ENCODE data around the gene TAF11L10. TPM values are rescaled to one million over a fixed set of nuclear protein-coding genes. Genes with fewer than 3 reads are reported as not detected.
"Not testable (repeated sequence)": the region's sequence is repeated elsewhere in the genome, so short reads cannot be mapped to it uniquely, and the experiment has no call there.

The TAF11L10 gene
- not detected for total RNA-seq

DNA sequence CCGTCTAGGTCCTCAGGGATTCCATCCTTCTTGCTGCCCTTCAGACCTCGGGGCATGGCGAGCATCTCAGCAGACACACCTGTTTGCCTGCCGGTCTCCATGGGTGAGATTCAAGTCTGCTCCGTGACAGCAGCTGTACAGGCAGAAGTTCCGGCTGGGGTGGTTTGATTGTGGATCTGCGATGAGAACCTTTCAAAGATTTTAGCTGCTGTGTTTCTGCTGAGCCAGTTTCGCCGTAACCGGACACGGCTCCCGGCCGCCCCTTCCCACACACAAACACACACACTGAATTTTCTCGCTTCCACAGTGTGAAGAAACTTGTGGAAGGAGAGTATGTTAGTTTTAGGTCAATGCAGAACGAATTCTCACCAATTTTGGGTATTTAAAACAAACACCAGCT lies at the start of gene TAF11L10:
Gene TAF11L10, minus strand, starts transcription at position 101 of the 400 bp plus-strand sequence.
- H3K4me1 Mint-ChIP-seq (ENCODE audit: low read depth); H3K27ac Mint-ChIP-seq; H3K9me3 Mint-ChIP-seq; intact Hi-C loops (cut with micrococcal nuclease); CTCF ChIA-PET; DNase-seq; H3K36me3 Mint-ChIP-seq (ENCODE audit: low read depth); H3K27me3 Mint-ChIP-seq (ENCODE audit: low read depth); H3K4me3 Mint-ChIP-seq: not testable (repeated sequence)

DNA sequence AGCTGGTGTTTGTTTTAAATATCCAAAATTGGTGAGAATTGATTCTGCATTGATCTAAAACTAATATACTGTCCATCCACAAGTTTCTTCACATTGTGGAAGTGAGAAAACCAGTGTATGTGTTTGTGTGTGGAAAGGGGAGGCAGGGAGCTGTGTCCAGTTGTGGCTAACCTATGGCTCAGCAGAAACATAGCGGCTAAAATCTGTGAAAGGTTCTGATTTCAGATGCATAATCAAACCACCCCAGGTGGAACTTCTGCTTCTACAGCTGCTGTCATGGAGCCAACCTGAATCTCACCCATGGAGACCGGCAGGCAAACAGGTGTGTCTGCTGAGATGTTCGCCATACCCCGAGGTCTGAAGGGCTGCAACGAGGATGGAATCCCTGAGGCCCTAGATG lies 36.5 kb upstream of the TAF11L10 start, which contains the start of gene TAF11L14:
Gene TAF11L14, plus strand, starts transcription at position 301 of the 400 bp plus-strand sequence.
- Mint-ChIP-seq H3K27me3 (ENCODE audit: low read depth) (no peaks in the 10 kb centered on the region), H3K36me3 (ENCODE audit: low read depth) (no peaks in the 10 kb centered on the region), H3K4me3 (no peak within 1 kb of the TSS), H3K27ac (no peak within 1 kb of the TSS), H3K4me1 (ENCODE audit: low read depth) (no peaks in the 10 kb centered on the region), H3K9me3 (peaks cover 6% of the 10 kb centered on the region)
- no peak for DNase-seq
- intact Hi-C loops (cut with micrococcal nuclease) = no loop called here
- CTCF ChIA-PET = no interaction called here

DNA sequence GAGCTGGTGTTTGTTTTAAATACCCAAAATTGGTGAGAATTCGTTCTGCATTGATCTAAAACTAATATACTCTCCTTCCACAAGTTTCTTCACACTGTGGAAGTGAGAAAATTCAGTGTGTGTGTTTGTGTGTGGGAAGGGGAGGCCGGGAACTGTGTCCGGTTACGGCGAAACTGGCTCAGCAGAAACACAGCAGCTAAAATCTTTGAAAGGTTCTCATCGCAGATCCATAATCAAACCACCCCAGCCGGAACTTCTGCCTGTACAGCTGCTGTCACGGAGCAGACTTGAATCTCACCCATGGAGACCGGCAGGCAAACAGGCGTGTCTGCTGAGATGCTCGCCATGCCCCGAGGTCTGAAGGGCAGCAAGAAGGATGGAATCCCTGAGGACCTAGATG lies 34.2 kb upstream of the TAF11L10 start, which contains the start of gene TAF11L13:
Gene TAF11L13, plus strand, starts transcription at position 301 of the 400 bp plus-strand sequence.
- H3K4me1 Mint-ChIP-seq (ENCODE audit: low read depth); H3K27ac Mint-ChIP-seq; intact Hi-C loops (cut with micrococcal nuclease); H3K27me3 Mint-ChIP-seq (ENCODE audit: low read depth); CTCF ChIA-PET; H3K9me3 Mint-ChIP-seq; H3K36me3 Mint-ChIP-seq (ENCODE audit: low read depth); DNase-seq; H3K4me3 Mint-ChIP-seq: not testable (repeated sequence)

DNA sequence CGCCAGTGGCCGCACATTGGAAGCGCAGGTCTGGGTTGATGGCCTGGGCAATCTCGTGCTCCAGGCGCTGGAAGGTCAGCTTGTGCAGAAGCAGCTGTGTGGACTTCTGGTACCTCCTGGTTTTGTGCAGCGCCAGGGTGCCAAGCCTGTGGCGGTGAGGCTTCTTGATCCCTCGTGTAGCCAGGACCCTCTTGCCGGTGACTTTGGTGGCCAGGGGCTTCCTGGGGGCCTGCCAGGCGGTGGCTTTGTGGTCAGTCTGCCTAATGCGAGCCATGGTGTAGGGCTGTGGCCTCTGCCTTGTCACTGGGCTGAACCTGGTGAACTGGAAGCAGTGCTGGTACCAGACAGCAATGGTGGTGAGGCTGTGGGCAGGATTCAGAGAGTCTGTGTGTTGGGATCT lies 28.1 kb upstream of the TAF11L10 start:
- no peaks in the 10 kb centered on the region for H3K27me3 Mint-ChIP-seq (ENCODE audit: low read depth)
- intact Hi-C loops (cut with micrococcal nuclease) = no loop called here
- no peak overlapping the region for H3K27ac Mint-ChIP-seq
- CTCF ChIA-PET = no interaction called here
- DNase-seq = no peak
- no peaks in the 10 kb centered on the region for H3K9me3 Mint-ChIP-seq
- H3K4me3 Mint-ChIP-seq = no peak overlapping the region
- no peaks in the 10 kb centered on the region for H3K36me3 Mint-ChIP-seq (ENCODE audit: low read depth)
- H3K4me1 Mint-ChIP-seq (ENCODE audit: low read depth) = no peaks in the 10 kb centered on the region

DNA sequence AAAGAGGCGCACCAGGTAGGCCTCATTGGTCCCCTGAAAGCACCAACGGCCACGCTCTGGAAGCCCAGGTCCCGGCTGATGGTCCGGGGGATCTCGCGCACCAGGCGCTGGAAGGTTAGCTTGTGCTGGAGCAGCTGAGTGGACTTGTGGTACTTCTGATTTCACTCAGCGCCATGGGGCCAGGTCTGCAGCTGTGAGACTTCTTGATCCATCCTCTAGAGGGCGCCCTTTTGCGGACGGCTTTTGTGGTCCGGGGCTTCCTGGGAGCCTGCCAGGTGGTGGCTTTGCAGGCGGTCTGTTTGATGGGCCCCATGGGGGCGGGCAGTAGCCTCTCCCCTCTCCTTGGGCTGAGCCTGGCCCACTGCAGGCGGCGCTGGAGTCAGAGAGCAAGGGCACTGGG lies 23.0 kb upstream of the TAF11L10 start:
- DNase-seq = no peak
- Mint-ChIP-seq H3K9me3 (peaks cover 3% of the 10 kb centered on the region), H3K4me3 (no peak overlapping the region), H3K27ac (no peak overlapping the region), H3K27me3 (ENCODE audit: low read depth) (no peaks in the 10 kb centered on the region), H3K4me1 (ENCODE audit: low read depth) (no peaks in the 10 kb centered on the region), H3K36me3 (ENCODE audit: low read depth) (no peaks in the 10 kb centered on the region)
- CTCF ChIA-PET = no interaction called here
- intact Hi-C loops (cut with micrococcal nuclease) = no loop called here

DNA sequence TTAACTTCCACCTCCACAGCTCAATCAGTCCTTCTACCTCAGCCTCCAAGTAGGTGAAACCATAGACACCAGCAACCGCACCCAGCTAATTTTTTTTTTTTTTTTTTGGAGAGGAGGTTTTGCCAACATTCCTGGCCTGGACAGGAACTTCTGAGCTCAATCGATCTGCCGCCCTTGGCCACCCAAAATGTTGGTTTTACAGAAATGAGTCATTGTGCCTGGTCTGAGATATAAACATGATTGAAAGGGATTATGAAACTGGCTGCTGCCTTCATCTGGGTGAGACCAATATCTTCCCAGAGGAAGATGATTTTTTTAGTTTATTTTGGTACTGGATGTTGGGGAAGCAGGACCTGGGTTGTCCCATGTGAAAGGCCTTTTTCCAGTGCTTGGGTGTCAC lies 21.7 kb upstream of the TAF11L10 start:
- no peaks in the 10 kb centered on the region for H3K27me3 Mint-ChIP-seq (ENCODE audit: low read depth)
- peaks cover 3% of the 10 kb centered on the region for H3K9me3 Mint-ChIP-seq
- no peaks in the 10 kb centered on the region for H3K4me1 Mint-ChIP-seq (ENCODE audit: low read depth)
- intact Hi-C loops (cut with micrococcal nuclease) = no loop called here
- no peak overlapping the region for H3K4me3 Mint-ChIP-seq
- CTCF ChIA-PET = no interaction called here
- H3K36me3 Mint-ChIP-seq (ENCODE audit: low read depth) = no peaks in the 10 kb centered on the region
- no peak overlapping the region for H3K27ac Mint-ChIP-seq
- no peak for DNase-seq

DNA sequence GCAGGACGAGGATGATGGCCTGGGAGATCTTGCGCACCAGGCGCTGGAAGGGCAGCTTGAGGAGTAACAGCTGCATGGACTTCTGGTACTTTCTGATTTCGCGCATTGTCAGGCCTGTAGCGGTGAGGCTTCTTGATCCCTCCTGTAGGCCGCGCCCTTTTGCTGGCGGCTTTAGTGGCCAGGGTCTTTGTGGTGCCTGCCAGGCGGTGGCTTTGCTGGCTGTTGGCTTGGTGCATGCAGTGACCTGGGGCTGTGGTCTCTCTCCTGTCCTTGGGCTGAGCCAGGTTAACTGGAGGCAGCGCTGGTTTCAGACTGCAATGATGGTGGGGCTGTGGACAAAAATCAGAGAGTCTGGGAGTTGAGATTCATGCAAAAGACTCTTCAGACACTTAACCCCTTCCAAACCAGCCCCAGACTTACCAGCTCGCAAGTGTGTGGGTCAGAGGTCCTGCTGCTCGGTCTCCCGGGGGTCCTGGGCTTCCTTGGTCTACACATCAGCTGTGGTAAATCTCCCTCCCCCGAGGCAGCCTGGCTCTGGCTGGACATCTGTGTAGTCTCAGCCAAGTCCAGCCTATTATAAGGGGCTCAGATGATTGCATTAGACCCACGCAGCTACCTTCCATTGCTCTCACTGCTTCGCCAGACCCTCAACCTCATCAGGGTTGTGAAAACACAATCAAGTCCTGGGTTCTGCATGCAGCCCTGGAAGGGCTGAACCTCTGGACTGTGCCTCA lies 17.4 kb upstream of the TAF11L10 start:
- intact Hi-C loops (cut with micrococcal nuclease) = no loop called here
- Mint-ChIP-seq H3K27me3 (ENCODE audit: low read depth) (no peaks in the 10 kb centered on the region), H3K36me3 (ENCODE audit: low read depth) (no peaks in the 10 kb centered on the region), H3K4me1 (ENCODE audit: low read depth) (no peaks in the 10 kb centered on the region), H3K4me3 (no peak overlapping the region), H3K9me3 (peaks cover 4% of the 10 kb centered on the region), H3K27ac (no peak overlapping the region)
- CTCF ChIA-PET = interaction anchor here (0.6 kb wide), 1 partner anchor 137 kb away, joined by 4 read pairs; no protein-coding TSS in a partner anchor
- no peak for DNase-seq

DNA sequence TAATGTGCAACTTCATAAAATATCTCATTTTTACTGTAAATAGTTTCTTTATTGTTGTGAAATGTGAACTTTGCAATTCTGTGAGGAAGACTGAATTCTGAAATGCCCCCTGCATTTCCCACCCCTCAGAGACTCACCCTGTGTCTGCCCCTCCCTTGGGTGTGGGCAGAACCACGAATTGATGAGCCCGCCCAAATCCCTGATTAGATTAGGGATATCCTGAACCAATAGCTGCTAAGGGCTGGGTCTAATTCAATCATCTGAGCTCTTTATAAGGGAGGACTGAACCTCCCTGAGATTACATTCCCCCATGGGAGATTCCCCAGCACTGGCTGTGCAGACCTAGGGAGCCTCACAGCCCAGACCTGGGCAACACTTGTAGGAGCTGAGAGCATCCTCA lies 12.5 kb upstream of the TAF11L10 start, which contains the start of gene TAF11L12:
Gene TAF11L12, plus strand, starts transcription at position 301 of the 400 bp plus-strand sequence.
- intact Hi-C loops (cut with micrococcal nuclease); H3K27me3 Mint-ChIP-seq (ENCODE audit: low read depth); H3K9me3 Mint-ChIP-seq; H3K4me1 Mint-ChIP-seq (ENCODE audit: low read depth); H3K27ac Mint-ChIP-seq; CTCF ChIA-PET; DNase-seq; H3K36me3 Mint-ChIP-seq (ENCODE audit: low read depth); H3K4me3 Mint-ChIP-seq: not testable (repeated sequence)

DNA sequence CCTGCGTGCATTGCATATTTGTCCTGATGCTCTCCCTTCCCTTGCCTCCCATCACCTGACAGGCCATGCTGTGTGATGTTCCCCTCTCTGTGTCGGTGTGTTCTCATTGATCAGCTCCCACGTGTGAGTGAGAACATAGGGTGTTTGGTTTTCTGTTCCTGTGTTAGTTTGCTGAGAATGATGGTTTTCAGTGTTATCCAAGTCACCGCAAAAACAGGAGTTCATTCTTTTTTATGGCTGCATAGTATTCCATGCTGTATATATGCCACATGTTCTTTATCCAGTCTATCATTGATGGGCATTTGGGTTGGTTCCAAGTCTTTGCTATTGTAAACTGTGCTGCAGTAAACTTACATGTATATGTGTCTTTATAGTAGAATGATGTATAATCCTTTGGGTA lies 9.8 kb upstream of the TAF11L10 start:
- intact Hi-C loops (cut with micrococcal nuclease); H3K9me3 Mint-ChIP-seq; DNase-seq; H3K27me3 Mint-ChIP-seq (ENCODE audit: low read depth); H3K4me1 Mint-ChIP-seq (ENCODE audit: low read depth); H3K27ac Mint-ChIP-seq; CTCF ChIA-PET; H3K4me3 Mint-ChIP-seq; H3K36me3 Mint-ChIP-seq (ENCODE audit: low read depth): not testable (repeated sequence)

DNA sequence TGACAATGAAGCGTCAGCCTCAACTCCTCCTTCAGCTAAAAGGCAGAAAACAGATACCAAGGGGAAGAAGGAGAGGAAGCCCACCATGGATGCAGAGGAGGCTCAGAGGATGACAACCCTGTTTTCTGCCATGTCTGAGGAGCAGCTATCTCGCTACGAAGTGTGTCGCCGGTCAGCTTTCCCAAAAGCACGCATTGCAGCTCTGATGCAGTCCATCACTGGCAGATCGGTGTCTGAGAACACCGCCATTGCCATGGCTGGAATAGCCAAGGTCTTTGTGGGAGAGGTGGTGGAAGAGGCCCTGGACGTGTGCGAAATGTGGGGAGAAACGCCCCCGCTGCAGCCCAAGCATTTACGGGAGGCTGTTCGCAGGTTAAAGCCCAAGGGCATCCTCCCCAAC lies 7.3 kb upstream of the TAF11L10 start:
- CTCF ChIA-PET = no interaction called here
- intact Hi-C loops (cut with micrococcal nuclease) = no loop called here
- Mint-ChIP-seq H3K27me3 (ENCODE audit: low read depth) (no peaks in the 10 kb centered on the region), H3K9me3 (peaks cover 3% of the 10 kb centered on the region), H3K4me3 (no peak overlapping the region), H3K27ac (no peak overlapping the region), H3K4me1 (ENCODE audit: low read depth) (no peaks in the 10 kb centered on the region), H3K36me3 (ENCODE audit: low read depth) (no peaks in the 10 kb centered on the region)
- no peak for DNase-seq

DNA sequence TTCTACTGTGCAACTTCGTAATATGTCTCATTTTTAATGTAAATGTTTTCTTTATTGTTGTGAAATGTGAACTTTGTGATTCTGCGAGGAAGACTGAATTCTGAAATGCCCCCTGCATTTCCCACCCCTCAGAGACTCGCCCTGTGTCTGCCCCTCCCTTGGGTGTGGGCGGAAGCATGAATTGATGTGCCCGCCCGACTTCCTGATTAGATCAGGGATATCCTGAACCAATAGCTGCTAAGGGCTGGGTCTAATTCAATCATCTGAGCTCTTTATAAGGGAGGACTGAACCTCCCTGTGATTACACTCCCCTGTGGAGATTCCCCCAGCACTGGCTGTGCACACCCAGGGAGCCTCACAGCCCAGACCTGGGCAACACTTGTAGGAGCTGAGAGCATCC lies 6.3 kb upstream of the TAF11L10 start, which contains the start of gene TAF11L11:
Gene TAF11L11, plus strand, starts transcription at position 304 of the 400 bp plus-strand sequence.
- CTCF ChIA-PET; H3K36me3 Mint-ChIP-seq (ENCODE audit: low read depth); H3K9me3 Mint-ChIP-seq; H3K27me3 Mint-ChIP-seq (ENCODE audit: low read depth); H3K27ac Mint-ChIP-seq; intact Hi-C loops (cut with micrococcal nuclease); DNase-seq; H3K4me3 Mint-ChIP-seq; H3K4me1 Mint-ChIP-seq (ENCODE audit: low read depth): not testable (repeated sequence)

DNA sequence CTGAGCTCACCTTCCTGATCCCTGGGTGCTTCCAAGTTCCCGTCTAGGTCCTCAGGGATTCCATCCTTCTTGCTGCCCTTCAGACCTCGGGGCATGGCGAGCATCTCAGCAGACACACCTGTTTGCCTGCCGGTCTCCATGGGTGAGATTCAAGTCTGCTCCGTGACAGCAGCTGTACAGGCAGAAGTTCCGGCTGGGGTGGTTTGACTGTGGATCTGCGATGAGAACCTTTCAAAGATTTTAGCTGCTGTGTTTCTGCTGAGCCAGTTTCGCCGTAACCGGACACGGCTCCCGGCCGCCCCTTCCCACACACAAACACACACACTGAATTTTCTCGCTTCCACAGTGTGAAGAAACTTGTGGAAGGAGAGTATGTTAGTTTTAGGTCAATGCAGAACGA lies 3.4 kb downstream of the TAF11L10 start, which contains the start of gene TAF11L9:
Gene TAF11L9, minus strand, starts transcription at position 140 of the 400 bp plus-strand sequence.
- H3K27me3 Mint-ChIP-seq (ENCODE audit: low read depth); intact Hi-C loops (cut with micrococcal nuclease); H3K27ac Mint-ChIP-seq; DNase-seq; H3K9me3 Mint-ChIP-seq; H3K36me3 Mint-ChIP-seq (ENCODE audit: low read depth); H3K4me1 Mint-ChIP-seq (ENCODE audit: low read depth); H3K4me3 Mint-ChIP-seq; CTCF ChIA-PET: not testable (repeated sequence)

DNA sequence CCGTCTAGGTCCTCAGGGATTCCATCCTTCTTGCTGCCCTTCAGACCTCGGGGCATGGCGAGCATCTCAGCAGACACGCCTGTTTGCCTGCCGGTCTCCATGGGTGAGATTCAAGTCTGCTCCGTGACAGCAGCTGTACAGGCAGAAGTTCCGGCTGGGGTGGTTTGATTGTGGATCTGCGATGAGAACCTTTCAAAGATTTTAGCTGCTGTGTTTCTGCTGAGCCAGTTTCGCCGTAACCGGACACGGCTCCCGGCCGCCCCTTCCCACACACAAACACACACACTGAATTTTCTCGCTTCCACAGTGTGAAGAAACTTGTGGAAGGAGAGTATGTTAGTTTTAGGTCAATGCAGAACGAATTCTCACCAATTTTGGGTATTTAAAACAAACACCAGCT lies 6.8 kb downstream of the TAF11L10 start, which contains the start of gene TAF11L8:
Gene TAF11L8, minus strand, starts transcription at position 101 of the 400 bp plus-strand sequence.
- H3K27ac Mint-ChIP-seq; intact Hi-C loops (cut with micrococcal nuclease); H3K4me1 Mint-ChIP-seq (ENCODE audit: low read depth); H3K9me3 Mint-ChIP-seq; H3K36me3 Mint-ChIP-seq (ENCODE audit: low read depth); H3K27me3 Mint-ChIP-seq (ENCODE audit: low read depth); H3K4me3 Mint-ChIP-seq; CTCF ChIA-PET; DNase-seq: not testable (repeated sequence)
